Common myeloid progenitor, CD34-positive (primary cell): Measurements from ENCODE around the gene SLC35D3. TPM values are rescaled to one million over a fixed set of nuclear protein-coding genes. Genes with fewer than 3 reads are reported as not detected.
"Not testable (repeated sequence)": the region's sequence is repeated elsewhere in the genome, so short reads cannot be mapped to it uniquely, and the experiment has no call there.

Source experiments
- CTCF ChIA-PET: fragments of 350-600 bp; sonication (Branson Sonifier 250); formaldehyde crosslinking; loops from one replicate; lab custom pipeline; 2021; ENCODE audit warnings: antibody characterized with exemption; lab: Charles Lee
- POLR2A ChIA-PET: fragments of 350-600 bp; sonication (Branson Sonifier 250); formaldehyde crosslinking; loops from one replicate; lab custom pipeline; 2021; ENCODE audit warnings: antibody characterized with exemption; lab: Charles Lee
- DNase-seq, 3 donors: peaks; one replicate each; pipeline versions ENCODE4 v3.0.0 to v3.0.0-alpha.2; 2013
- H3K27ac ChIP-seq, 2 experiments: 1 replicate in 1 of 2; 2 replicates in 1 of 2; pipeline ENCODE4 v1.7.0; 2013; ENCODE audit warnings: inconsistent platforms in 2 of 2, low read length in 2 of 2, mild to moderate bottlenecking in 2 of 2, low read depth in 1 of 2, moderate library complexity in 1 of 2; ENCODE audit not compliant: severe bottlenecking in 2 of 2, insufficient read depth in 1 of 2, poor library complexity in 1 of 2
- H3K27me3 ChIP-seq, 5 experiments: replicated peaks in 2 of 5; 1 replicate in 3 of 5; 2 replicates in 2 of 5; pipeline versions ENCODE4 v1.6.1 to v1.7.0; 2013; ENCODE audit warnings: low read length in 4 of 5, mild to moderate bottlenecking in 2 of 5, moderate library complexity in 2 of 5, inconsistent platforms in 1 of 5; ENCODE audit not compliant: insufficient read depth in 5 of 5, control insufficient read depth in 4 of 5
- H3K36me3 ChIP-seq, 4 experiments: 1 replicate in 2 of 4; 2 replicates in 2 of 4; pipeline versions ENCODE4 v1.6.1 to v1.7.0; 2013; ENCODE audit warnings: low read length in 3 of 4, control low read depth in 1 of 4, mild to moderate bottlenecking in 1 of 4; ENCODE audit not compliant: control insufficient read depth in 4 of 4, insufficient read depth in 4 of 4
- H3K4me1 ChIP-seq, 4 experiments: 1 replicate in 3 of 4; 2 replicates in 1 of 4; pipeline versions ENCODE4 v1.6.1 to v1.7.1; 2013; ENCODE audit warnings: low read length in 3 of 4, mild to moderate bottlenecking in 3 of 4, control low read depth in 1 of 4, inconsistent platforms in 1 of 4, moderate library complexity in 1 of 4; ENCODE audit not compliant: control insufficient read depth in 4 of 4, insufficient read depth in 4 of 4; ENCODE audit errors: control extremely low read depth in 1 of 4
- H3K4me3 ChIP-seq, 7 experiments: 1 replicate in 4 of 7; 2 replicates in 3 of 7; pipeline versions ENCODE4 v1.5.1 to v1.7.0; 2013; ENCODE audit warnings: mild to moderate bottlenecking in 7 of 7, low read length in 6 of 7, moderate library complexity in 6 of 7, inconsistent platforms in 2 of 7, low read depth in 2 of 7, control low read depth in 1 of 7; ENCODE audit not compliant: insufficient read depth in 4 of 7, control insufficient read depth in 1 of 7; ENCODE audit errors: extremely low read depth in 1 of 7
- H3K9me3 ChIP-seq, 5 experiments: 1 replicate in 4 of 5; 2 replicates in 1 of 5; pipeline versions ENCODE4 v1.6.1 to v1.7.1; 2013; ENCODE audit warnings: low read length in 4 of 5, mild to moderate bottlenecking in 2 of 5, inconsistent platforms in 1 of 5, low read depth in 1 of 5, moderate library complexity in 1 of 5; ENCODE audit not compliant: control insufficient read depth in 4 of 5, insufficient read depth in 2 of 5; ENCODE audit errors: control extremely low read depth in 1 of 5
- WGBS: methylation state at CpG from one replicate; pipeline ENCODE4 v1.1.5; 2013; ENCODE audit not compliant: insufficient coverage; 5-methylcytosine and 5-hydroxymethylcytosine counted together
- polyA plus RNA-seq: library from polyadenylated mRNA; unstranded; fragments of 120-200 nt; gene quantifications from one replicate; pipeline ENCODE4 v1.2.1, GENCODE V29; 2013

The SLC35D3 gene, protein sequence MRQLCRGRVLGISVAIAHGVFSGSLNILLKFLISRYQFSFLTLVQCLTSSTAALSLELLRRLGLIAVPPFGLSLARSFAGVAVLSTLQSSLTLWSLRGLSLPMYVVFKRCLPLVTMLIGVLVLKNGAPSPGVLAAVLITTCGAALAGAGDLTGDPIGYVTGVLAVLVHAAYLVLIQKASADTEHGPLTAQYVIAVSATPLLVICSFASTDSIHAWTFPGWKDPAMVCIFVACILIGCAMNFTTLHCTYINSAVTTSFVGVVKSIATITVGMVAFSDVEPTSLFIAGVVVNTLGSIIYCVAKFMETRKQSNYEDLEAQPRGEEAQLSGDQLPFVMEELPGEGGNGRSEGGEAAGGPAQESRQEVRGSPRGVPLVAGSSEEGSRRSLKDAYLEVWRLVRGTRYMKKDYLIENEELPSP
- polyA plus RNA-seq, result 0.03 TPM

DNA sequence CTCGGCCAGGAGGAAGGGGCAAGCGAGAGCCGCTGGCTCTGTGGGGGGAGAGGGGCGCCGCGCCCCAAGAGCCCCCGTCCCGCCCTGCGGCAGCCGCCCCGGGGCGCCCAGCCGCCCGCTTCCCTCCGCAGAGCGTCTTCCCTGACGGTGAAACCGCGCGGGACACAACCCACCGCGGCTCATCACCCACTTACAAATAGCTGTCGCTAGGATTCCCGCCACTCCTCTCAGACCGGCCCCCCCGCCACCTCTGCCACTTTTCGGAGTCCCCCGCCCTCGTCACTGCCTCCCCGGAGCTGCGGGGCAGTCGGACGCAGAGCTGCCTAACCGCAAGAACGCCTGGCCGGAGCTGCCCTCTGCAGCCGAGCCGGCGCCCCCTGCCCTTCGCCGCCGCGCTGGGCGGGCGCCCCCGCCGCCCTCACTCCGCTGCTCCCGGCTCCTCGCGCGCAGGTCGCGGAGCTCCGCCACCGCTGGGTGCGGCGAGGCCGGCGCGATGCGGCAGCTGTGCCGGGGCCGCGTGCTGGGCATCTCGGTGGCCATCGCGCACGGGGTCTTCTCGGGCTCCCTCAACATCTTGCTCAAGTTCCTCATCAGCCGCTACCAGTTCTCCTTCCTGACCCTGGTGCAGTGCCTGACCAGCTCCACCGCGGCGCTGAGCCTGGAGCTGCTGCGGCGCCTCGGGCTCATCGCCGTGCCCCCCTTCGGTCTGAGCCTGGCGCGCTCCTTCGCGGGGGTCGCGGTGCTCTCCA lies at the start of gene SLC35D3:
SLC35D3 (plus strand) TSS at position 366 of the 749 bp plus-strand sequence; CDS start at position 494, 128 bp downstream.
- peak; percentile 22 to 75 (median 63) for DNase-seq
- WGBS, result under 1% methylated on average over 68 of the region's 86 CpGs
- Histone ChIP-seq H3K4me3 (peak within 1 kb of the TSS; percentile 17 to 74 (median 57)), H3K9me3 (no peaks in the 10 kb centered on the region), H3K4me1 (peaks cover 5 to 40% (median 38%) of the 10 kb centered on the region in 4 experiments), H3K27me3 (peaks cover 14 to 78% (median 32%) of the 10 kb centered on the region in 5 experiments), H3K27ac (no peak within 1 kb of the TSS), H3K36me3 (no peaks in the 10 kb centered on the region)
- POLR2A ChIA-PET, result no interaction called here
- CTCF ChIA-PET, result interaction anchor here (0.7 to 1.8 kb wide), 7 partner anchors 10 to 278 kb away, joined by 3 to 8 read pairs (median 3); no protein-coding TSS in a partner anchor

DNA sequence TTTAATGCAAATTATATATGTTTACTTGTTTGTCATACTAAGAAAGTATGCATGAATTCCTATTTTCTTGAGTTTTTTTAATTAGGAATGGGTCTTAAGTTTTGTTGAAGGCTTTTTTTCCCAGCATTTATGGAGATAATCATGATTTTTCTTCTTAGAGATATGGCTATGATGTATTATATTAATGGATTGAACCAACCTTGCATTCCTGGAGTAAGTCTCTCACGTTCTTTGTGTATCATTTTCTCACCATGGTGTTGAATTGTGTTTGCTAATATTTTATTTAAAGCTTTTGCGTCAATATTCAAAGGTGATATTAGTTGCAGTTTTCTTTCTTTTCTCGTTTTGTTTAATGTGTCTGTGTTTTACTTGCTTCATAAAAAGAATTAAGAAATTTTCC lies 48.4 kb upstream of the SLC35D3 start:
- Histone ChIP-seq H3K27ac (no peak overlapping the region), H3K4me3 (no peak overlapping the region), H3K9me3 (peaks cover 5 to 22% (median 10%) of the 10 kb centered on the region in 5 experiments), H3K36me3 (peaks cover 3 to 30% (median 7%) of the 10 kb centered on the region in 4 experiments), H3K27me3 (no peaks in the 10 kb centered on the region), H3K4me1 (no peaks in the 10 kb centered on the region)
- peak in 2 of 3 donors; percentile 54 to 55 for DNase-seq
- ChIA-PET POLR2A (no interaction called here), CTCF (interaction anchor here (1.0 kb wide), 1 partner anchor 15 kb away, joined by 3 read pairs; no protein-coding TSS in a partner anchor)
- 100% methylated on average over 1 of the region's 3 CpGs for WGBS

DNA sequence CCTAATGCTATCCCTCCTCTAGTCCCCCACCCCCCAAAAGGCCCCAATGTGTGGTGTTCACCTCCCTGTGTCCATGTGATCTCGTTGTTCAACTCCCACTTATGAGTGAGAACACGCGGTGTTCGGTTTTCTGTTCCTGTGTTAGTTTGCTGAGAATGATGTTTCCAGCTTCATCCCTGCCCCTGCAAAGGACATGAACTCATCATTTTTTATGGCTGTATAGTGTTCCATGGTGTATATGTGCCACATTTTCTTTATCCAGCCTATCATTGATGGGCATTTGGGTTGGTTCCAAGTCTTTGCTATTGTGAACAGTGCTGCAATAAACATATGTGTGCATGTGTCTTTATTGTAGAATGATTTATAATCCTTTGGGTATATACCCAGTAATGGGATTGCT lies 45.6 kb upstream of the SLC35D3 start:
- H3K27me3 ChIP-seq, POLR2A ChIA-PET, H3K4me1 ChIP-seq, H3K27ac ChIP-seq, DNase-seq, H3K4me3 ChIP-seq: not testable (repeated sequence)
- H3K36me3 ChIP-seq, result peaks cover 3 to 26% (median 7%) of the 10 kb centered on the region in 4 experiments
- CTCF ChIA-PET, result interaction anchor here (0.9 kb wide), 1 partner anchor 12 kb away, joined by 3 read pairs; no protein-coding TSS in a partner anchor
- H3K9me3 ChIP-seq, result peaks cover 5 to 22% (median 9%) of the 10 kb centered on the region in 5 experiments
- no CpG with 5 or more reads among the region's 4 CpGs for WGBS

DNA sequence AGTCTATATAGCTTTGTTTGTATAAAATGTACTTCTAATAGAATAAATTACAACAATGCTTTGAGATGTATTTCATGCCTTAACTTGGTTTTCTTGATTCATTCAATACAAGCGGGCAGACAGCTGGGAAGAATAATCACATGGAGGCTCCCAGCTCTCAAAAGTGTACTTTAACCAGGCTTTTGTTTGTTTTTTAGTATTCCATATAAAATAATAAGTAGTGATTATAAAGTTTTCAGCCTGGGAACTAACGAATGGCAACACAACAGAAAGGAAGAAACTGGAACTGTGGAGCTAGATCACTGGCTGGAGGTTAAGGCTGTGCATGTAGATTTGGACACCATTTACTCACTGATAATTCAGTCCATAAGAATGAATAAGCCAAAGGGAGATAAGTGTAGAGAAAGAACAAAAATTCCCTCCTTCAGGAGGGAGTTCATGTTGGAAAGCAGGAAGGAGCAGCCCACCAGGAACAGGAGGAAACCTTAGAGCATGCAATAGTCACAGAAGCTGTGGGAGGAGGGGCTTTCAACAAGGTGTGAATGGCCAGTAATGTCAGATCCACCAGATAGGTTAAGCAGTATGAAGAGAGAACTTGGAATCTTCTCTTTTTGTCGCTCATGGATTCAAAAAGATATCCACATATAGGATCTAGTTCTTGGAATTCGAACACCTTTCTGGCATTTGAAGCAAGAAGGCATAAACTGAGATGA lies 41.2 kb upstream of the SLC35D3 start:
- Histone ChIP-seq H3K36me3 (peaks cover 0 to 4% (median 2%) of the 10 kb centered on the region in 4 experiments), H3K4me3 (no peak overlapping the region), H3K9me3 (no peaks in the 10 kb centered on the region), H3K27me3 (no peaks in the 10 kb centered on the region), H3K4me1 (no peaks in the 10 kb centered on the region), H3K27ac (no peak overlapping the region)
- ChIA-PET CTCF (interaction anchor here (1.0 kb wide), 1 partner anchor 15 kb away, joined by 3 read pairs; no protein-coding TSS in a partner anchor), POLR2A (no interaction called here)
- no peak for DNase-seq
- 100% methylated on average over 1 of the region's 4 CpGs for WGBS

DNA sequence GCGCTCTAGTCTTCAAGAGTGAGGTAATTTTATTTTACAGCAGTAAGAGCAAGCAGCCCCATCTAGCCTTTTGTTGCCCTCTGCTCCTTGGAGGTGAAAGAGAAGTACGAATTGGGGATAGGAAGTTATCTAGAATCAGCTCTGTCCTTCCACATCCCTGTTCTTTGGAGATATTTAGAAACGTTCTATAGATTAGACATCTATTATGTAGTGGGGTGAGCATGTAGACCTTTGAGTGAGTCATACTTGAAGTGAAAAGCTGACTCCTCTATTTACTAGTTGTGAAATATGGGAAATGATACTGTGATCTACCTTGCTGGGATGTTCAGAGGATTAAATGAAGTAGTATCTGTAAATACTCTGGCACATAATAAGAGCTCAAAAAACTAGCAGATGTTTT lies 36.0 kb upstream of the SLC35D3 start:
- no peak for DNase-seq
- H3K36me3 ChIP-seq, result peaks cover 0 to 6% (median 2%) of the 10 kb centered on the region in 4 experiments
- peaks cover 0 to 24% (median 16%) of the 10 kb centered on the region in 4 experiments for H3K4me1 ChIP-seq
- no peaks in the 10 kb centered on the region for H3K27me3 ChIP-seq
- no peak overlapping the region for H3K4me3 ChIP-seq
- ChIA-PET POLR2A (no interaction called here), CTCF (interaction anchor here (0.6 to 1.0 kb wide), 3 partner anchors 14 to 242 kb away, joined by 3 to 4 read pairs (median 3); no protein-coding TSS in a partner anchor)
- WGBS, result 93% methylated on average over 3 of the region's 3 CpGs
- H3K9me3 ChIP-seq, result no peaks in the 10 kb centered on the region
- no peak overlapping the region for H3K27ac ChIP-seq

DNA sequence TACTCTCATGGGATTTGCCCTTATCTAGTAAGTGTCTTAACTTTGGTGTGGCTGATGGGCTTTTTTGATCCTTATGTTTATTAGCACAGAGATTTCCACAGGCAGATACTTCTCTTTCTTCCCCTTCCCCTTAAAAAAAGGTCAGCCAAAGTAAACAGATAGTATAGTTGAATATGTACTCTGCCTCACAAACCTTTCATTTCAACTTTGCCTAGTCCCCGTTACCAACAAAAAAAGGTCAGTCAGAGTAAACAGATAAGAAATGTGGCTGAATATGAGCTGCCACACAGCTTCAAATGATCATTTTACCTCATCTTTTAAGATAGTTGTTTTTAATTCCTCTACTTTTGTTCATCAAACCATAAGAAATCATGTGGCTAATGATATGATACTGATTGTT lies 34.1 kb upstream of the SLC35D3 start:
- no peak overlapping the region for H3K4me3 ChIP-seq
- no peaks in the 10 kb centered on the region for H3K27me3 ChIP-seq
- peaks cover 0 to 6% (median 0%) of the 10 kb centered on the region in 4 experiments for H3K36me3 ChIP-seq
- CTCF ChIA-PET, result interaction anchor here (0.6 to 1.3 kb wide), 3 partner anchors 9 to 1205 kb away, joined by 3 read pairs; no protein-coding TSS in a partner anchor
- POLR2A ChIA-PET, result no interaction called here
- no CpG with 5 or more reads among the region's 1 CpG for WGBS
- DNase-seq, result no peak
- no peaks in the 10 kb centered on the region for H3K9me3 ChIP-seq
- H3K4me1 ChIP-seq, result peaks cover 0 to 24% (median 17%) of the 10 kb centered on the region in 4 experiments
- no peak overlapping the region for H3K27ac ChIP-seq
